ENCODE measurements around the gene DEAF1. TPM values are rescaled to one million over a fixed set of nuclear protein-coding genes. Genes with fewer than 3 reads are reported as not detected.

DEAF1 gene
- polyA plus RNA-seq, 1 donor (not counting 4 experiments of a cell fraction or from before 2014, with no cell fraction given), result 8.1 TPM

GRCh38 chr11:724049-724777, 29.2 kb upstream of the DEAF1 start:
- H3K4me2 ChIP-seq (ENCODE audit: control insufficient read depth, extremely low read depth, insufficient read depth, low read depth, low read length), result no peak overlapping the region
- H3K4me3 ChIP-seq (ENCODE audit: control insufficient read depth in 2 of 3, extremely low read depth in 1 of 3, insufficient read depth in 2 of 3, low read depth in 1 of 3, low read length in 3 of 3), result no peak overlapping the region
- no peaks in the 10 kb centered on the region for H3K79me2 ChIP-seq (ENCODE audit: control insufficient read depth, insufficient read depth, low read length)
- H3K9me1 ChIP-seq (ENCODE audit: control insufficient read depth, extremely low read depth, insufficient read depth, low read length), result no peaks in the 10 kb centered on the region
- no peak overlapping the region for H3K27ac ChIP-seq (ENCODE audit: control insufficient read depth, insufficient read depth, low read length)
- H2AFZ ChIP-seq (ENCODE audit: control insufficient read depth, low read length), result no peak overlapping the region
- peaks cover 30 to 34% of the 10 kb centered on the region in 2 experiments for H3K36me3 ChIP-seq (ENCODE audit: control insufficient read depth in 2 of 2, extremely low read depth in 1 of 2, insufficient read depth in 2 of 2, low read length in 2 of 2)
- peaks cover 12% of the 10 kb centered on the region for H3K4me1 ChIP-seq (ENCODE audit: control insufficient read depth, extremely low read depth, insufficient read depth, low read length)
- no peaks in the 10 kb centered on the region for H3K9me3 ChIP-seq (ENCODE audit: control insufficient read depth, low read depth, low read length)
- no peaks in the 10 kb centered on the region for H3K27me3 ChIP-seq (ENCODE audit: control insufficient read depth, extremely low read depth, insufficient read depth, low read length)
- peaks cover 2% of the 10 kb centered on the region for H4K20me1 ChIP-seq (ENCODE audit: control insufficient read depth, extremely low read depth, insufficient read depth, low read length)
- FAIRE-seq, result no peak
- TF ChIP-seq CTCF (optimal IDR thresholded peaks at IDR 0.05 in 1 of 3, IDR thresholded peaks at IDR 0.05 in 1 of 3, conservative IDR thresholded peaks at IDR 0.05 in 1 of 3; ENCODE audit: extremely low read depth in 1 of 3, insufficient read depth in 2 of 3, low read length in 3 of 3), result no peak
- no peak for TF ChIP-seq EZH2 (IDR thresholded peaks at IDR 0.05; ENCODE audit: low read length)
- dilution Hi-C loops (cut with MboI; ENCODE audit: extremely low pct_ligation_motif_present, low sequenced_read_pairs), result no loop called here
- no peak for DNase-seq (ENCODE audit: low read depth, low spot score)
- H3K9ac ChIP-seq (ENCODE audit: control insufficient read depth, extremely low read depth, insufficient read depth, low read length), result no peak overlapping the region

DNA sequence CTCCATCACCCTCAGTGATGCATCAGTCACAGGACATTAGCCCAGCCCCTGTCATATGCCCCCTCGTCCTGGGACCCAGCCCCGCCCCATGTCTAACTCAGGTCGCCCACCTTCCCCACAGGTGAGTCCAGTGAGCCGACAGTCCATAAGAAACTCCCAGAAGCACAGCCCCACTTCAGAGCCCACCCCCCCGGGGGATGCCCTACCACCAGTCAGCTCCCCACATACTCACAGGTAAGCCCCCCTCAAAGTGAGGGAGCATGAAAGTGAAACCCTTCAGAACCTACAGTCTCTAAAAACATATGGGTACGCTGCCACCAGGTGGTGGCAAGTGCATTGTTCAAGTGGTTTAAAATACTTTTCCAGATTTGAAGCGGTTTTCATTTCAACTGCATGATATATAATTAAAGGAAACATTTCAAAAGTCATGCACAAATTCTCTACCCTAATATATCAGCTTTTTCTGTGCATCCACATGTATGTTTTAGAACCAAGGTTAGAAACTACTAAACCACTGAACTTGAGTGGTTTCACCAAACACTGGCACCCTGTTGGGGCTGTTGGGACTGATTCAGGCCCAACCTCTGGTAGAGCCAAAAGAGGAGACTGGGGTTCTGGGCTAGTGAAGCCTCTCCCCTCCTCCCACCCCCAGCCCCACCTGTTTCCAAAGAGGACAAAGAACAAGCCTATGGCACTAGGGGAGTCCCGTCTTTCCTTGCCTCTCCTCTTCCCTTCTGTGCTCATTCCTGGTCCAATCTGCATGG, 28.3 kb upstream of the DEAF1 start:
- peaks cover 2% of the 10 kb centered on the region for H4K20me1 ChIP-seq (ENCODE audit: control insufficient read depth, extremely low read depth, insufficient read depth, low read length)
- dilution Hi-C loops (cut with MboI; ENCODE audit: extremely low pct_ligation_motif_present, low sequenced_read_pairs), result no loop called here
- peaks cover 30 to 34% of the 10 kb centered on the region in 2 experiments for H3K36me3 ChIP-seq (ENCODE audit: control insufficient read depth in 2 of 2, extremely low read depth in 1 of 2, insufficient read depth in 2 of 2, low read length in 2 of 2)
- no peak overlapping the region for H2AFZ ChIP-seq (ENCODE audit: control insufficient read depth, low read length)
- FAIRE-seq, result peak; percentile 20
- H3K4me3 ChIP-seq (ENCODE audit: control insufficient read depth in 2 of 3, extremely low read depth in 1 of 3, insufficient read depth in 2 of 3, low read depth in 1 of 3, low read length in 3 of 3), result no peak overlapping the region
- no peaks in the 10 kb centered on the region for H3K9me1 ChIP-seq (ENCODE audit: control insufficient read depth, extremely low read depth, insufficient read depth, low read length)
- peaks cover 12% of the 10 kb centered on the region for H3K4me1 ChIP-seq (ENCODE audit: control insufficient read depth, extremely low read depth, insufficient read depth, low read length)
- no peaks in the 10 kb centered on the region for H3K79me2 ChIP-seq (ENCODE audit: control insufficient read depth, insufficient read depth, low read length)
- no peak for DNase-seq (ENCODE audit: low read depth, low spot score)
- no peak overlapping the region for H3K9ac ChIP-seq (ENCODE audit: control insufficient read depth, extremely low read depth, insufficient read depth, low read length)
- H3K27ac ChIP-seq (ENCODE audit: control insufficient read depth, insufficient read depth, low read length), result no peak overlapping the region
- H3K4me2 ChIP-seq (ENCODE audit: control insufficient read depth, extremely low read depth, insufficient read depth, low read depth, low read length), result no peak overlapping the region
- H3K9me3 ChIP-seq (ENCODE audit: control insufficient read depth, low read depth, low read length), result no peaks in the 10 kb centered on the region
- H3K27me3 ChIP-seq (ENCODE audit: control insufficient read depth, extremely low read depth, insufficient read depth, low read length), result no peaks in the 10 kb centered on the region
- TF ChIP-seq CTCF (optimal IDR thresholded peaks at IDR 0.05 in 1 of 3, IDR thresholded peaks at IDR 0.05 in 1 of 3, conservative IDR thresholded peaks at IDR 0.05 in 1 of 3; ENCODE audit: extremely low read depth in 1 of 3, insufficient read depth in 2 of 3, low read length in 3 of 3) (peak; percentile 2 to 62 (median 42)), EZH2 (IDR thresholded peaks at IDR 0.05; ENCODE audit: low read length) (no peak)

All from keratinocyte (primary cell).